H1 (cell line): ENCODE results near the gene EHBP1. TPM values are rescaled to one million over a fixed set of nuclear protein-coding genes. Genes with fewer than 3 reads are reported as not detected.

ENCODE experiments used
- CTCF ChIA-PET: fragments of 300-600 bp; sonication (Branson Sonifier 250); formaldehyde crosslinking; loops from one replicate; lab custom pipeline; 2021; ENCODE audit not compliant: partially characterized antibody; lab: Charles Lee
- POLR2A ChIA-PET: fragments of 300-600 bp; sonication (Branson Sonifier 250); formaldehyde crosslinking; loops from one replicate; lab custom pipeline; 2021; ENCODE audit warnings: inconsistent platforms; ENCODE audit not compliant: partially characterized antibody; lab: Charles Lee
- DNase-seq, 2 experiments: peaks; one replicate each; pipeline versions ENCODE4 v3.0.0 to v3.0.0-alpha.2; 2010 to 2022; ENCODE audit warnings: low spot score in 2 of 2, low read depth in 1 of 2, mixed read lengths in 1 of 2
- FAIRE-seq: peaks from 2 replicates; lab custom pipeline; 2011; peaks lifted over from hg19 to GRCh38; lab: Jason Lieb, UNC
- H2AFZ ChIP-seq: 2 replicates; pipeline ENCODE4 v1.8.1; 2012; ENCODE audit warnings: low read length, inconsistent platforms
- H2AK5ac ChIP-seq: 2 replicates; pipeline ENCODE4 v1.6.1; 2013; ENCODE audit warnings: low read depth, low read length
- H2BK120ac ChIP-seq: replicated peaks from 2 replicates; pipeline ENCODE3; 2013; ENCODE audit warnings: low read depth, low read length, inconsistent platforms
- H2BK12ac ChIP-seq: 2 replicates; pipeline ENCODE4 v1.6.1; 2013; ENCODE audit warnings: low read depth, low read length
- H2BK15ac ChIP-seq: 2 replicates; pipeline ENCODE4 v1.6.1; 2013; ENCODE audit warnings: low read length
- H2BK20ac ChIP-seq: 2 replicates; pipeline ENCODE4 v1.6.1; 2013; ENCODE audit warnings: low read length
- H2BK5ac ChIP-seq: 2 replicates; pipeline ENCODE4 v1.6.1; 2013; ENCODE audit warnings: low read depth, low read length
- H3K14ac ChIP-seq: 2 replicates; pipeline ENCODE4 v1.6.1; 2013; ENCODE audit warnings: inconsistent platforms; ENCODE audit not compliant: insufficient read length
- H3K18ac ChIP-seq: 2 replicates; pipeline ENCODE4 v1.6.1; 2013; ENCODE audit warnings: low read length; ENCODE audit errors: extremely low read depth
- H3K23ac ChIP-seq: 2 replicates; pipeline ENCODE4 v1.6.1; 2013; ENCODE audit warnings: inconsistent platforms; ENCODE audit not compliant: insufficient read length
- H3K23me2 ChIP-seq: 2 replicates; pipeline ENCODE4 v1.6.1; 2013; ENCODE audit warnings: low read depth, low read length
- H3K27ac ChIP-seq: 2 replicates; pipeline ENCODE4 v1.6.1; 2011; ENCODE audit warnings: low read depth, low read length, inconsistent platforms
- H3K27me3 ChIP-seq, 4 experiments: replicated peaks in 1 of 4; 1 replicate in 1 of 4; 2 replicates in 3 of 4; pipeline versions ENCODE4 v1.6.1 to v1.8.1; 2011 to 2013; ENCODE audit warnings: low read length in 3 of 4, mild to moderate bottlenecking in 3 of 4, inconsistent platforms in 2 of 4, mixed read lengths in 2 of 4, moderate library complexity in 1 of 4; ENCODE audit not compliant: control insufficient read depth in 3 of 4, insufficient read depth in 3 of 4; ENCODE audit errors: extremely low read depth in 1 of 4
- H3K36me3 ChIP-seq, 4 experiments: 2 replicates each; pipeline versions ENCODE4 v1.6.1 to v1.8.1; 2011 to 2013; ENCODE audit warnings: mild to moderate bottlenecking in 4 of 4, low read length in 3 of 4, moderate library complexity in 2 of 4, control low read depth in 1 of 4, inconsistent platforms in 1 of 4; ENCODE audit not compliant: insufficient read depth in 4 of 4, control insufficient read depth in 2 of 4
- H3K4ac ChIP-seq: replicated peaks from 2 replicates; pipeline ENCODE3; 2013; ENCODE audit warnings: low read length, low read depth, mixed read lengths, inconsistent platforms; ENCODE audit not compliant: insufficient read length
- H3K4me1 ChIP-seq, 4 experiments: replicated peaks in 1 of 4; 1 replicate in 1 of 4; 2 replicates in 3 of 4; pipeline versions ENCODE4 v1.6.1 to v1.8.1; 2011 to 2013; ENCODE audit warnings: low read length in 3 of 4, inconsistent platforms in 2 of 4, mixed read lengths in 1 of 4; ENCODE audit not compliant: insufficient read depth in 4 of 4, control insufficient read depth in 3 of 4
- H3K4me2 ChIP-seq, 2 experiments: 2 replicates each; pipeline versions ENCODE4 v1.6.1 to v1.8.1; 2011 to 2013; ENCODE audit warnings: low read depth in 2 of 2, low read length in 2 of 2, control low read depth in 1 of 2, inconsistent platforms in 1 of 2, mild to moderate bottlenecking in 1 of 2; ENCODE audit not compliant: insufficient read depth in 1 of 2
- H3K4me3 ChIP-seq, 4 experiments: fragments of 200-600, 300-600 bp in 1 of 4; sonication (generic), shearing (Covaris generic), sonication (Bioruptor Twin) in 1 of 4; 2 replicates each; pipeline versions ENCODE4 v1.5.1 to v1.8.1; 2011 to 2016; ENCODE audit warnings: low read length in 4 of 4, low read depth in 3 of 4, control low read depth in 2 of 4, inconsistent platforms in 2 of 4, mild to moderate bottlenecking in 2 of 4, mixed read lengths in 1 of 4, moderate library complexity in 1 of 4; ENCODE audit not compliant: insufficient read depth in 2 of 4; ENCODE audit errors: extremely low read depth in 1 of 4
- H3K56ac ChIP-seq: replicated peaks from 2 replicates; pipeline ENCODE3; 2013; ENCODE audit warnings: low read depth, mild to moderate bottlenecking, mixed read lengths, low read length, inconsistent platforms; ENCODE audit not compliant: insufficient read length
- H3K79me1 ChIP-seq: 2 replicates; pipeline ENCODE4 v1.6.1; 2013; ENCODE audit warnings: low read depth, low read length, control low read depth
- H3K79me2 ChIP-seq, 2 experiments: 2 replicates each; pipeline versions ENCODE4 v1.6.1 to v1.8.1; 2012 to 2013; ENCODE audit warnings: low read length in 2 of 2, mild to moderate bottlenecking in 2 of 2, inconsistent platforms in 1 of 2; ENCODE audit not compliant: insufficient read depth in 2 of 2, control insufficient read depth in 1 of 2
- H3K9ac ChIP-seq, 4 experiments: replicated peaks in 1 of 4; 1 replicate in 1 of 4; 2 replicates in 3 of 4; pipeline versions ENCODE4 v1.6.1 to v1.8.1; 2011 to 2013; ENCODE audit warnings: low read depth in 3 of 4, low read length in 3 of 4, control low read depth in 2 of 4, mild to moderate bottlenecking in 2 of 4, moderate library complexity in 2 of 4, inconsistent platforms in 1 of 4; ENCODE audit errors: extremely low read depth in 1 of 4
- H3K9me3 ChIP-seq, 2 experiments: 2 replicates each; pipeline versions ENCODE4 v1.6.1 to v1.8.1; 2012 to 2013; ENCODE audit warnings: mild to moderate bottlenecking in 2 of 2, moderate library complexity in 2 of 2, control low read depth in 1 of 2, inconsistent platforms in 1 of 2, low read depth in 1 of 2, low read length in 1 of 2, mixed read lengths in 1 of 2; ENCODE audit not compliant: insufficient read depth in 2 of 2
- H4K20me1 ChIP-seq, 2 experiments: replicated peaks in 1 of 2; 2 replicates each; pipeline versions ENCODE3 to v1.8.1; 2011 to 2013; ENCODE audit warnings: inconsistent platforms in 2 of 2, low read length in 2 of 2, mild to moderate bottlenecking in 1 of 2; ENCODE audit not compliant: insufficient read depth in 2 of 2, control insufficient read depth in 1 of 2
- H4K5ac ChIP-seq: 2 replicates; pipeline ENCODE4 v1.6.1; 2013; ENCODE audit warnings: low read length, low read depth, mixed read lengths, inconsistent platforms; ENCODE audit not compliant: insufficient read length
- H4K8ac ChIP-seq: 2 replicates; pipeline ENCODE4 v1.8.0; 2013; ENCODE audit warnings: mild to moderate bottlenecking, moderate library complexity, low read length, inconsistent platforms; ENCODE audit not compliant: insufficient read depth; ENCODE audit errors: extremely low read depth
- H4K91ac ChIP-seq: replicated peaks from 2 replicates; pipeline ENCODE3; 2013; ENCODE audit warnings: low read length, mixed read lengths, inconsistent platforms; ENCODE audit not compliant: insufficient read length
- KDM5A ChIP-seq: fragments of 200-600 bp; IDR thresholded peaks from 2 replicates; pipeline ENCODE4 v1.7.1; 2012; ENCODE audit warnings: mild to moderate bottlenecking, low read length, inconsistent platforms, mixed read lengths
- WGBS, 2 experiments: shearing (Covaris generic) in 1 of 2; methylation state at CpG; one replicate each; pipeline versions ENCODE4 v1.1.6 to v1.1.7; 2013 to 2015; ENCODE audit warnings: low lambda C conversion rate in 2 of 2, mixed read lengths in 2 of 2, inconsistent platforms in 1 of 2, low coverage in 1 of 2, missing lambda C conversion rate in 1 of 2; ENCODE audit not compliant: insufficient replicate concordance in 2 of 2, insufficient coverage in 1 of 2, insufficient read length in 1 of 2; ENCODE audit errors: extremely low coverage in 1 of 2, missing lambda C conversion rate in 1 of 2; 5-methylcytosine and 5-hydroxymethylcytosine counted together
- polyA plus RNA-seq, 7 experiments: library from polyadenylated mRNA; depleted of rRNA in 3 of 7; stranded (reverse) in 5 of 7; unstranded in 2 of 7; fragments of >200 nt in 5 of 7; fragments of 200-250 nt in 2 of 7; gene quantifications; 1 replicate in 5 of 7; 2 replicates in 1 of 7; 4 replicates in 1 of 7; pipeline versions ENCODE4 v1.2.1 to v1.2.3, GENCODE V29; 2011 to 2013; ENCODE audit warnings: missing spikeins in 2 of 7, mixed read lengths in 2 of 7
- total RNA-seq: library from RNA; stranded (reverse); fragmentation: NEBNext Ultra II Directional; extraction: Animal tissue kit (Norgen Biotek cat#: 25700); gene quantifications from 2 replicates; pipeline ENCODE4 v1.2.1, GENCODE V29; 2021

Gene EHBP1
- total and polyA plus RNA-seq, 2 of the 8 experiments (the other 6 are each of a cell fraction or from before 2014, with no cell fraction given) = 12.0 to 64.1 TPM

DNA sequence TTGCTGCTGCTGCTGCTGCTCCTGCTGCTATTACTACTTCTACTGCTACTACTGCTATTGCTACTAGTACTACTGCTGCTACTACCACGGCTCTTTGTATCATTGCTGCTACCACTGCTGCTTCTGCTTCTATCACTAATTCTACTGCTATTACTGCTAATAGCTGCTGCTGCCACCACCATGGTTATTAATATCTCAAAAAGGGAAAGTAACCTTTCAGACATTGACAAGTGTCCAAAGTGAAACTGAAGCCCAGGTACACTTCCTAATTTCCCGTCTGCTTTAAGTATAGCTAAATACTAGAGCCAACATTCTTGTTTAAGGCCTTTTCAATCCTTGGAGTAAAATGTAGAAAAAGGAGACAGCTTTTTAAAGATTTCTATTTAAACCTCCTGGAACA is 45.4 kb upstream of the EHBP1 start:
- no peaks in the 10 kb centered on the region for H3K36me3 ChIP-seq
- no peaks in the 10 kb centered on the region for H3K27me3 ChIP-seq
- H3K79me2 ChIP-seq = no peaks in the 10 kb centered on the region
- H2BK120ac ChIP-seq = no peak overlapping the region
- H3K9me3 ChIP-seq = no peaks in the 10 kb centered on the region
- no peak overlapping the region for H4K8ac ChIP-seq
- H3K9ac ChIP-seq = no peak overlapping the region
- H3K23ac ChIP-seq = no peak overlapping the region
- no peak overlapping the region for H3K18ac ChIP-seq
- H2BK5ac ChIP-seq = no peak overlapping the region
- WGBS, 2 experiments = 94% methylated on average over 2 of the region's 2 CpGs; no CpG with 5 or more reads in 1 of the 2 experiments
- no peak overlapping the region for H2AK5ac ChIP-seq
- no peak overlapping the region for H2BK15ac ChIP-seq
- no peak overlapping the region for H3K27ac ChIP-seq
- POLR2A ChIA-PET = no interaction called here
- TF ChIP-seq KDM5A = no peak
- TF ChIP-seq, all 59 proteins: peak for 0
- no peak overlapping the region for H3K56ac ChIP-seq
- H4K5ac ChIP-seq = no peak overlapping the region
- H3K4me3 ChIP-seq = no peak overlapping the region
- no peak overlapping the region for H4K91ac ChIP-seq
- peak overlapping the region; percentile 27; the same call in 1 of the 2 replicates for H2BK20ac ChIP-seq
- peaks cover 0 to 5% (median 4%) of the 10 kb centered on the region in 4 experiments; a peak in 2 of 7 replicates for H3K4me1 ChIP-seq
- no peaks in the 10 kb centered on the region for H3K79me1 ChIP-seq
- no peak for DNase-seq
- no peaks in the 10 kb centered on the region for H4K20me1 ChIP-seq
- FAIRE-seq = no peak
- no peaks in the 10 kb centered on the region for H3K23me2 ChIP-seq
- H2BK12ac ChIP-seq = no peak overlapping the region
- H3K4ac ChIP-seq = no peak overlapping the region
- no peak overlapping the region for H2AFZ ChIP-seq
- CTCF ChIA-PET = interaction anchor here (1.2 kb wide), 1 partner anchor 22 kb away, joined by 4 read pairs; no protein-coding TSS in a partner anchor
- H3K4me2 ChIP-seq = no peak overlapping the region
- no peak overlapping the region for H3K14ac ChIP-seq
